NCI-H187 treated with DMSO at 0.1 percent for 48 hours (cell line): ENCODE measurements around the gene SLC38A10.

Experiments used
- DNase-seq: peaks from one replicate; lab custom pipeline; 2025; lab: John Stamatoyannopoulos, UW

SLC38A10 gene

GRCh38 chr17:81241648-81242420 is 53.3 kb downstream of the SLC38A10 start:
- no peak for DNase-seq

DNA sequence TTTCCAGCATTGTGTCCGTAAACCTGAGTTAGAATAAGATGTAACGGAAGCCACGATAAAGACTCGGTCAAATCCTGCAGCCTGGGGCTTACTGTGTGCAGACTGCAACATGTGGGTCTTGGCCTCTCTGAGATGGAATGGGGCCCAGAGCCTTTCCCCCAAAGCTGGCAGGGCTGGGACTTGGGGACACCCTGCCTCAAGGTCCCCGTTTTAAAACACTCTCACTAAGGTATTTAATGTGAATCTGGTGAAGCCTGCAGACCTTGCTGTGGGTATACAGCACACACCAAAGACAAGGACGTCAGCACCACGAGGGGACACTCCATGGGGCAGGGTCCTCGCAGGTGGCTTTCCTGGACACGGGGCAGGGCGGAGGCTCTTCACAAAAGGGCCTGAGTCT is 53.9 kb downstream of the SLC38A10 start:
- DNase-seq, result no peak

DNA sequence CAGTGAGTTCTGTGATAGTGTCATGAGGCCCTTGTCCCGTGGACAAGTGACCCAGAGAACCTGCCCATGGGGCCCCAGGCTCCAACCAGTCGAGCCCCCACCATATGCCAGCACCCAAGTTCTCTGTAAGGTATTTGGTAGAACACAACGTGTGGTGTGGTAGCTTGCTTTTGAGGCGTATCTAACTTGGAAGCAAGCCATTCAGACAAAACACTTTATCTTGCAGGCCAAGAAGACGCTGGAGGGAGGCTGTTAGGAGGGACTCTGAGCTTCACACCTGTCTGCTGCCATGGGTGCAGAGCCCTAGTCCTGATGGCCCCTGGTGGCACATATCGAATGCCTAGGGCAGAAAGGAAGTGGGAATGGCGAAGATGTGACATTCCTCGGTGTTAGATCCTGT is 54.3 kb downstream of the SLC38A10 start:
- DNase-seq, result no peak

DNA sequence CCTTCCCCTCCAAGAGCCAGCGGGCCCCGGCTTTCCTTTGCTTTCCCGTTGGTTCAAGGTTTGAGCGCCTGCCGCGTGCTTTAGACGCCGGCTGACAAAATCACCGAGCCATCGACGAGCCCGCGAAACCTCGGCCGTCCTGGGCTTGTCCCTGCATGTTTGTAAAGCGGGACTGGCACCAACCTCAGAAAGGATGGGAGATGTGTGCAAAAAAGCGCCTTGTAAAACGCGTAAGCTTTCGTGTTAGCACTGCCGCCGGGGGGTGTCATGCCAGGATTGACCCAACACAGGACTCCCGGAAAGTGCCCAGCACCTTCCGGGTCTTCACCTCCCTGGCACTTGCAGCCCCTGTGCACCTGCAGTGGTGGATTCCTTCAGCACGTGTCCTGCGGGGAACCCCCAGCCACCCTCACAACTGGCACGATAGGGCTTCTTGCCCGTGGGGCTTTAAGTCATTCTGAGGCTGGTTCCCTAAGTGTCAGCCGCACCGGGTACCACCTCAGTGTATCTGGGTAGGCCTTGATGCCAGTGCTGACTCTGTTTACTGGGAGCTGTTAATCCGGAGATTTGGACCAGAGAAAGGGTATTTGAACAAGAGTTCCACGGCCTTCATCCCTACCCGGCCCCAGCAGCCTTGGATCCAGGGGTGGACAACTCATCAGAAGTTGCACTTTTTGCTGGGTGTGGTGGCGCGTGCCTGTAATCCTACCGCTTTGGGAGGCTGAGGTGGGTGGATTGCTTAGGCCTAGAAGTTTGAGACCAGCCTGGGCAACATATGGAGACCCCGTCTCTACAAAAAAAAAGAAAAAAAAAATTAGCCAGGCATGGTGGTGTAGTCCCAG is 55.2 kb downstream of the SLC38A10 start:
- DNase-seq, result no peak

DNA sequence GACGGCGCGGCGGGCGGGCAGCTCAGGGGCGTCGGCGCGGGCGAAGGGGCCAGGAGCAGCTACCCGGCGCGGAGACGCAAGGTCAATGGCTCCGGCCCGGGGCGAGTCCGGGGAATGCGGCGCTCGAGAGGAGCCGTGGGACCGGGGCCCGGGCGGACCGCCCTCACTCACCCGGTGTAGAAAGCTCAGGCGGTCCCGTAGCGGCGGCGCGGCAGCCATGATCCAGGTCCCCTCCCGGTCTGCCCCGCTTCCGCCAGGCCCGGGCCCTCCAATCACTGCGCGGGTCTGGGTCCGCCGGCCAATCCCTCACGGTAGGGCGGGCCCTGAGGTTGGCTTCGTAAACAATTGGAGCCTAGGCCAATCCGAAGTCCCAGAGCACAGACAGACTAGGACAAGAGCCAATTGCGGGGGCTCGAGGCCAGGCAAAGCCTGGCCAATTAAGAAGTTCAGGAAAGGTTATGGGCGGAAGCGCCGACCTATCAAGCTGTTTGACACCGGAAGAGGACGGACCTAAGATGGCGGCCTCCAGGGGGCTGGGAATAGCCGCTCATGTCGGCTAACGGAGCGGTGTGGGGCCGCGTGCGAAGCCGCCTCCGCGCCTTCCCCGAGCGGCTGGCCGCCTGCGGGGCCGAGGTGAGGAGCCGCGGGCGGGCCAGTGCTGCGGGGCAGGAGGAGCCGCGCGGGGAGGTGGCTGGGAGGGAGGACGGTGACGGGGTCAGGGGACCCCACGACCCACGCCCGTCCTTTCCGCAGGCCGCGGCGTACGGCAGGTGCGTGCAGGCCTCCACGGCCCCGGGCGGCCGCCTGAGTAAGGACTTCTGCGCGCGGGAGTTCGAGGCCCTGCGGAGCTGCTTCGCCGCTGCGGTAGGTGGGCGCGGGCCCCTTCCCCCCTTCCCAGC is 56.0 kb downstream of the SLC38A10 start, which contains the start of the genes NDUFAF8 and TEPSIN:
TSS of gene NDUFAF8 (plus strand) at position 504 of the 899 bp plus-strand sequence. CDS start at position 550, 46 bp downstream.
TSS of gene TEPSIN (minus strand) at position 241 of the 899 bp plus-strand sequence. CDS start at position 219, 22 bp downstream.
- peak; percentile 94 for DNase-seq

DNA sequence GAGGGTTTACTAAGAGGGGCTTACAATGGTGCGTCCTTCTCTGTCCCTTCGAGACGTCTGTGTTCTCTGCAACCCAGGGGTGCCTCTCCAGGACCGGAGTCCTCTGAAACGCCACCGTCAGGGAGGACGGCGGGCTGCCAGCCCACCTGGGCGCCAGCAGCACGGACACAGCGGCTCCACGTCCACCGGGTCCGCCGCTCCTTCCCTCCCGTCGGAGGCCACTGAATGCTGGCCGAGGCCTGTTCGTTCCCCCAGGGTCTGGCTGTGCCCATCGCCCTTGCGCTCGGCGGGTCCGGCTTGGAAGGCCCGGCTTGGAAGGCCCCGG is 56.7 kb downstream of the SLC38A10 start:
- DNase-seq, result no peak

- DNase-seq, result no peak
Observed at GRCh38 chr17:81237591-81238489, 57.3 kb downstream of the SLC38A10 start.

DNA sequence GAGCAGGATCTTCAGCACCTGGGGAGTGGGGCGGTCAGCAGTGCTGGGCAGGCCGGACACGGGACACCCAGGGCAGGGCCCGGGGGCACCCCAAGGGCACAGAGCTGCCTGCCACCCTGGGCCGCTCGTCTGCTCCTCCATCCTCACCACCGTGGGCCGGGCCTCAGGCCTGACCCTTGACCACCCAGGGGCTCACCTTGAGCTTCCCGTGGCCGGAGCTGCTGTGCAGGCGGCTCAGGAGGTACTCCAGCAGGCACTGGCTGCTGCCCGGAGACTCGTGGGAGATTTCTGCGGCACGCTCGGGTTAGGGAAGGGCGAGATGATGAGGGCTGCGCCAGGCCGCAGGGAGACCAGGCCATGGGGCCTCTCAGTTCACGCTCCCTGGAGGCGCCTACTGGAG is 58.3 kb downstream of the SLC38A10 start:
- no peak for DNase-seq

DNA sequence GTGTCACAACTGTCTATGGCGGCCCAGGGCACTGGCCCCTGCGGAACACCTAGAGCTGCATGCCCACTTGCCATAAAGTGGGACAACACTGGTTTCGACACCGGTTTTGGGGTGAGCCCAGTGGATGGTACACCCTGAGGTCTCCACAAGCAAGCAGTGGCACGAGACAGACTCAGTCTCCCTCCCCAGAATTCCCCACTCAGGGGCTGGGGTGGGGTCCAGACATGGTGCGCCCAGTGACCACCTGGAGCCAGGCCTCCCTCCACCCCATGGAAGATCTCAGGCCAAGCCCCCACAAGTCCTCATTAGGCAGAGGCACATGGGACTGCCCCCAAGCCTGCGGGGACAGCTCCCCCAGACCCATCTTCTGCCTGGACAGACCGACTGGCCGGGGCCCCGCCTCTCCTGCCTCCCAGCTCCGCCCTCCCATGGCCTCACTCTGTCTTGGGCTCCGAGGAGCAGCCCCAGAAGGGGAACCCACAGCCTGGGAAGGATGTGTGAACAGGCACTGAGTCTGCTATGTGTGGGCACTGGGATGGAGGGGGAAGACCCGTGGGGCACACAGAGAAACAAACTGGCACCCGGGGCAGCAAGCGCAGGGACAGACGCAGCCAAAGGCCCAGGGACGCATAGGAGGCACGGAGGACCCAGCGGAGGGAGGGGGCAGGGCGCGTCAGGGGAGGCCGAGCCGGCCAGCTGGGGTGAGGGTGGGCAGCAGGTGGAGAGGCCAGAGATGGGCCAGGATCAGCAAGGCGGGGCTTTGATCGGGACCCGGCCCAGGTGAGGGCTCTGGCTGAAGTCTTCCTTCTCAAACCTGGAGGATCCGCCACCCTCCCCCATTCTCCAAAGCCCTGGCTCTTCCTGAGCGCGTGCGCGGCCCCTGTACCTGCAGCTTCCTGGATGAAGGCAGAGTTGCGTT is 59.0 kb downstream of the SLC38A10 start:
- no peak for DNase-seq

GRCh38 chr17:81234940-81235821 is 59.9 kb downstream of the SLC38A10 start:
- DNase-seq, result no peak

DNA sequence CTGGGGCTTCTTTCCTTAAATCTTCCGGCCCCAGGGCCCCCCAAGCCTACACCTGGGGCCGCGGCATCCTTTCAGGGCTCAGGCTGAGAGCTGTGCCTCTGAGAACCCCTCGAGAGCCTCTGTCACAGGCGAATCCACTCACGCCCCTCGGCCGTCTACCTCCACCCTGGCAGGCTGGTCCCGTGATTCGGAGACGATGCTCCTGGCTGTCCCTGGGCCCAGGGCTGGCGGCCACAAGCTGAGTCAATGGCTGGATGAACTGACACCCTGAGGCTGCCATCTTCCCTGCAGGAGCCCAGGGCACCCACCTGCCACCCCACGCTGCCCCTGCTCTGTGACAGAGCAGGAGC is 60.6 kb downstream of the SLC38A10 start:
- DNase-seq, result no peak

GRCh38 chr17:81233811-81234505 is 61.1 kb downstream of the SLC38A10 start:
- no peak for DNase-seq

- DNase-seq, result no peak
Observed at GRCh38 chr17:81233316-81233715, 61.8 kb downstream of the SLC38A10 start.

GRCh38 chr17:81232616-81233241 is 62.4 kb downstream of the SLC38A10 start:
- no peak for DNase-seq

- DNase-seq, result no peak
Observed at GRCh38 chr17:81231766-81232581, 63.1 kb downstream of the SLC38A10 start.

- no peak for DNase-seq
Observed at GRCh38 chr17:81231121-81231645, 63.9 kb downstream of the SLC38A10 start.
